Measurements from ENCODE around the gene KLHL4. TPM values are rescaled to one million over a fixed set of nuclear protein-coding genes. Genes with fewer than 3 reads are reported as not detected.

Gene KLHL4
- total and polyA plus RNA-seq, 9 of the 15 experiments (the other 6 are each of a cell fraction or from before 2014, with no cell fraction given), result 0.04 to 0.16 (median 0.06) TPM; not detected in 1

GRCh38 chrX:87572901-87573300 is 55.3 kb downstream of the KLHL4 start:
- intact Hi-C loops (cut with micrococcal nuclease) (no loop called here), in situ Hi-C loops (cut with MboI) (no loop called here)
- H3K36me3 ChIP-seq (ENCODE audit: control insufficient read depth, insufficient read depth, low read length), result no peaks in the 10 kb centered on the region
- ATAC-seq (no peak), DNase-seq (ENCODE audit: extremely low read depth in 1 of 4, low spot score in 3 of 4) (no peak), FAIRE-seq (no peak)
- H3K4me3 ChIP-seq, result no peak overlapping the region
- no peaks in the 10 kb centered on the region for H3K9me3 ChIP-seq (replicated peaks; ENCODE audit: control insufficient read depth, insufficient read depth, low read depth, low read length)
- no peak overlapping the region for H3K27ac ChIP-seq (ENCODE audit: extremely low read depth, low read depth, low read length)
- no peaks in the 10 kb centered on the region for H3K4me1 ChIP-seq (replicated peaks in 1 of 2; ENCODE audit: control insufficient read depth in 2 of 2, insufficient read depth in 2 of 2, low read length in 2 of 2)
- no peak overlapping the region for H2AFZ ChIP-seq (ENCODE audit: low read depth, low read length)
- no peak overlapping the region for H3K9ac ChIP-seq (ENCODE audit: insufficient read depth in 1 of 2, low read depth in 2 of 2, low read length in 2 of 2)
- H3K4me2 ChIP-seq (ENCODE audit: insufficient read depth, low read length), result no peak overlapping the region
- no peaks in the 10 kb centered on the region for H3K27me3 ChIP-seq (ENCODE audit: control insufficient read depth in 2 of 2, insufficient read depth in 2 of 2, low read length in 2 of 2)
- WGBS (ENCODE audit: insufficient coverage, low coverage, missing lambda C conversion rate), result 69% methylated on average over 3 of the region's 3 CpGs
- H4K20me1 ChIP-seq (replicated peaks; ENCODE audit: control insufficient read depth, insufficient read depth, low read length), result no peaks in the 10 kb centered on the region
- ChIA-PET POLR2A (no interaction called here), CTCF (ENCODE audit: low intra/inter-chr PET ratio) (no interaction called here)
- H3K79me2 ChIP-seq (ENCODE audit: control insufficient read depth, insufficient read depth, low read length), result peaks cover 10% of the 10 kb centered on the region; the same call in 2 of the 3 replicates
- no TSS peak for BruUV-seq (replicated peaks)
- H3K9me1 ChIP-seq (ENCODE audit: control insufficient read depth, insufficient read depth, low read length), result no peaks in the 10 kb centered on the region
- TF ChIP-seq SRSF1 (IDR thresholded peaks at IDR 0.05; ENCODE audit: low read depth, low read length) (no peak), POLR2H (tag; IDR thresholded peaks at IDR 0.05; ENCODE audit: low read depth) (no peak), NFXL1 (CRISPR knock-in tag; IDR thresholded peaks at IDR 0.05) (no peak), PHTF2 (CRISPR knock-in tag; IDR thresholded peaks at IDR 0.05) (no peak), ZBTB9 (CRISPR knock-in tag; IDR thresholded peaks at IDR 0.05) (no peak), BRD4 (IDR thresholded peaks at IDR 0.05) (no peak), MLX (CRISPR knock-in tag; conservative IDR thresholded peaks at IDR 0.05) (no peak), ZNF583 (CRISPR knock-in tag; IDR thresholded peaks at IDR 0.05) (no peak), SRSF7 (optimal IDR thresholded peaks at IDR 0.05; ENCODE audit: low read depth, low read length) (no peak), GTF2E2 (tag; IDR thresholded peaks at IDR 0.05) (no peak), ZNF23 (CRISPR knock-in tag; IDR thresholded peaks at IDR 0.05) (no peak), BCL6 (CRISPR knock-in tag; IDR thresholded peaks at IDR 0.05) (no peak), PREB (CRISPR knock-in tag; IDR thresholded peaks at IDR 0.05) (no peak), NR2C1 (IDR thresholded peaks at IDR 0.05) (no peak), NR2C1 (tag; IDR thresholded peaks at IDR 0.05) (no peak), RERE (CRISPR knock-in tag; IDR thresholded peaks at IDR 0.05; ENCODE audit: borderline replicate concordance) (no peak), ZZZ3 (IDR thresholded peaks at IDR 0.05) (no peak)

All from K562 (cell line).